ENCODE results near the gene C4orf36. TPM values are rescaled to one million over a fixed set of nuclear protein-coding genes. Genes with fewer than 3 reads are reported as not detected.

C4orf36 gene
- total and polyA plus RNA-seq, 2 donors: 0.42 to 0.82 TPM

DNA sequence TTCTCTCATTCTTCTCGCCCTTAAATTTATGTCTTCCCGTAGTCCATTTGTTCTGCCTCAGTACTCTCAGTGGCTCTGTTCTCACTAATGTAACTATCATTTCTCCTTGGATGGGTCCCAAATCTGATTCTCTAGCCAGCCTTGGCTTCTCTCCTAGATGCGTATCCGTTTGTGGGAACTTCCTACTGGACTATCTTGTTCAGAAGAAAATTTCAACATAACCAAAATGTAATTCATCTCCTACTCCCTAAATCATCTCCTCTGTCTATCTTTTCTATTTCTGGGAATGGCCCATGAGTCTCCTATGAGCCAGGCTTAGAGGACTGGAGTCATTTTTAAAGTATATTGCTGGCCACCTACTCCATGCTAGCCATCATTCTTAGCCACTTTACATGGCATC, 4.4 kb upstream of the C4orf36 start:
- WGBS: 96% methylated on average over 4 of the region's 4 CpGs

DNA sequence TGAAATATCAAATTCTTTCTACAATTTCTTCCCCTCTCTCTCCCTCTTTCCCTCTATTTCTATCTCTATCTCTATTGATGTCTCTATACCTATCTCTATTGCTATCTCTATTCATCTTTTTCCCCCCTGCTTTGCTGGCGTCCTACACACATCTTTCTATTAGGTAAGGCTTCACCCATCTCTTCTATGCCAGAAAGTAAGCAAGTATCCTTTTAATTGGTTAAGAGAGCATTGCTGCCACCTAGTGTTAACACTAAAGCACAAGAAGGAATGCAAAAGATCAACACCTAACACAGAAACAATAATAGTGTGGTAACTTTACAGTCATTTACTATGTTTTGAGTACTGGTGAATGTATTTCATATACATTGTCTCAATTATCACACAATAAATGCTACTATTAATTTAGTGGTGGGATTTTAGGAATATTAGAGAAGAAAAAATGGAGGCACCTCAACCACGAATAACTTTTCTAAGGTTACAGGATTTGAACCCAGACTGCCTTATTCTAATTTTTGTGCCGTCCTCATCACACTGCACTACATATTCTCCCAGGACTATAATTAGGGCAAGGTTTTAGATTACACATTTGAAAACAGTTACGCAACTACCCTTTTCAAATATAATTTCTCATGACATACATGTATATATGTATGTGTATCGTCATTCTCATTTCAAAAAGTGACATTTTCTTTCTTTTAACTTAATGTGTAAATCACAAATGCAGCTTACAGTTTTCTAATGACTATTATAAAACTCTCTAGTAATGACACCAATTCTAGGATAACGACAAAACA, 3.7 kb upstream of the C4orf36 start:
- no peak overlapping the region for H3K27ac ChIP-seq (ENCODE audit: low read depth in 1 of 2, low read length in 1 of 2)
- H3K4me1 ChIP-seq (ENCODE audit: control insufficient read depth in 2 of 2, insufficient read depth in 2 of 2, low read length in 2 of 2): peaks cover 5 to 8% of the 10 kb centered on the region in 2 donors
- WGBS: 85% methylated on average over 6 of the region's 6 CpGs
- H3K36me3 ChIP-seq (ENCODE audit: control insufficient read depth in 2 of 2, insufficient read depth in 2 of 2, low read length in 1 of 2): no peaks in the 10 kb centered on the region
- peaks cover 0 to 13% of the 10 kb centered on the region in 2 donors for H3K27me3 ChIP-seq (ENCODE audit: control insufficient read depth in 2 of 2, insufficient read depth in 1 of 2, low read length in 1 of 2)
- H3K4me3 ChIP-seq (ENCODE audit: low read length in 2 of 2): no peak overlapping the region
- DNase-seq (ENCODE audit: low read depth in 6 of 9, low spot score in 9 of 9): peak in 6 of 9 donors; percentile 36 to 82 (median 58)
- H3K9me3 ChIP-seq (ENCODE audit: control insufficient read depth in 2 of 2, insufficient read depth in 1 of 2, low read length in 1 of 2): no peaks in the 10 kb centered on the region

More for the DNA sequence above, 4.4 kb upstream of the C4orf36 start:
- peaks cover 0 to 12% of the 10 kb centered on the region in 2 donors for H3K27me3 ChIP-seq (ENCODE audit: control insufficient read depth in 2 of 2, insufficient read depth in 1 of 2, low read length in 1 of 2)
- H3K9me3 ChIP-seq (ENCODE audit: control insufficient read depth in 2 of 2, insufficient read depth in 1 of 2, low read length in 1 of 2): no peaks in the 10 kb centered on the region
- peaks cover 5 to 8% of the 10 kb centered on the region in 2 donors for H3K4me1 ChIP-seq (ENCODE audit: control insufficient read depth in 2 of 2, insufficient read depth in 2 of 2, low read length in 2 of 2)
- no peak for DNase-seq (ENCODE audit: low read depth in 6 of 9, low spot score in 9 of 9)
- no peaks in the 10 kb centered on the region for H3K36me3 ChIP-seq (ENCODE audit: control insufficient read depth in 2 of 2, insufficient read depth in 2 of 2, low read length in 1 of 2)
- no peak overlapping the region for H3K4me3 ChIP-seq (ENCODE audit: low read length in 2 of 2)
- no peak overlapping the region for H3K27ac ChIP-seq (ENCODE audit: low read depth in 1 of 2, low read length in 1 of 2)

DNA sequence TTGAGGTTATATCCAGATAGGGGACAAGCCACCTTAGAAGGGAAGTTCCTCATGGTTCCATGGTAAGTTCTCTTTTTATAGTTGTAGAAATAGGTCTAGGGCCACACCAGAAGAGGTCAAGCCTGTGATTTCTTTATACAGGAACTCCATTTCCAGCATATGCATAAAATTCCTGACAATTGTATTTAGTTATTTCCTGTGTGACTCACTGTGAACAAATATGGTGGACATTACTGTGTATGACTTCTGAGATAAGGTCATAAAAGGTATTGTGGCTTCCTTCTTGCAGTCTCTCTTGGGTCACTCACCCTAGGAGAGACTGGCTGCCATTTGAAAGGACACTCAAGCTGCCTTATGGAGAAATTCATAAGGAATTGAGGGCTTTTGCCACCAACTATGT, 2.2 kb upstream of the C4orf36 start:
- H3K9me3 ChIP-seq (ENCODE audit: control insufficient read depth in 2 of 2, insufficient read depth in 1 of 2, low read length in 1 of 2): no peaks in the 10 kb centered on the region
- no peak overlapping the region for H3K27ac ChIP-seq (ENCODE audit: low read depth in 1 of 2, low read length in 1 of 2)
- H3K4me3 ChIP-seq (ENCODE audit: low read length in 2 of 2): no peak overlapping the region
- H3K36me3 ChIP-seq (ENCODE audit: control insufficient read depth in 2 of 2, insufficient read depth in 2 of 2, low read length in 1 of 2): no peaks in the 10 kb centered on the region
- H3K4me1 ChIP-seq (ENCODE audit: control insufficient read depth in 2 of 2, insufficient read depth in 2 of 2, low read length in 2 of 2): peaks cover 5 to 8% of the 10 kb centered on the region in 2 donors
- H3K27me3 ChIP-seq (ENCODE audit: control insufficient read depth in 2 of 2, insufficient read depth in 1 of 2, low read length in 1 of 2): peaks cover 0 to 13% of the 10 kb centered on the region in 2 donors
- no peak for DNase-seq (ENCODE audit: low read depth in 6 of 9, low spot score in 9 of 9)

DNA sequence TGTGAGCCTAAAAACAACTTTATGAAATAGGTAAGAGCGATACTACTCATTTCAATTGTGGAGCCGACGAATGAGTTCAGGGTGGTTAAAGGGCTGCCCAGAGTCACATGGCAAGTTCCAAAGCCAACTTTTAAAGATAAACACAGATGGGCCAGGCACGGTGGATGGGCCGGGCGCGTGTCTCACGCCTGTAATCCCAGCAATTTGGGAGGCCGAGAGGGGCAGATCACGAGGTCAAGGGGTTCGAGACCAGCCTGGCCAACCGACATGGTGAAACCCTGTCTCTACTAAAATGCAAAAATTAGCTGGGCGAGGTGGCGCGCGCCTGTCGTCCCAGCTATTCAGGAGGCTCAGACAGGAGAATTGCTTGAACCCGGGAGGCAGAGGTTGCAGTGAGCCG, 914 bp upstream of the C4orf36 start:
- no peak overlapping the region for H3K4me3 ChIP-seq (ENCODE audit: low read length in 2 of 2)
- H3K4me1 ChIP-seq (ENCODE audit: control insufficient read depth in 2 of 2, insufficient read depth in 2 of 2, low read length in 2 of 2): peaks cover 5 to 8% of the 10 kb centered on the region in 2 donors
- peaks cover 0 to 13% of the 10 kb centered on the region in 2 donors for H3K27me3 ChIP-seq (ENCODE audit: control insufficient read depth in 2 of 2, insufficient read depth in 1 of 2, low read length in 1 of 2)
- 98% methylated on average over 19 of the region's 19 CpGs for WGBS
- H3K36me3 ChIP-seq (ENCODE audit: control insufficient read depth in 2 of 2, insufficient read depth in 2 of 2, low read length in 1 of 2): no peaks in the 10 kb centered on the region
- no peaks in the 10 kb centered on the region for H3K9me3 ChIP-seq (ENCODE audit: control insufficient read depth in 2 of 2, insufficient read depth in 1 of 2, low read length in 1 of 2)
- no peak for DNase-seq (ENCODE audit: low read depth in 6 of 9, low spot score in 9 of 9)
- no peak overlapping the region for H3K27ac ChIP-seq (ENCODE audit: low read depth in 1 of 2, low read length in 1 of 2)

DNA sequence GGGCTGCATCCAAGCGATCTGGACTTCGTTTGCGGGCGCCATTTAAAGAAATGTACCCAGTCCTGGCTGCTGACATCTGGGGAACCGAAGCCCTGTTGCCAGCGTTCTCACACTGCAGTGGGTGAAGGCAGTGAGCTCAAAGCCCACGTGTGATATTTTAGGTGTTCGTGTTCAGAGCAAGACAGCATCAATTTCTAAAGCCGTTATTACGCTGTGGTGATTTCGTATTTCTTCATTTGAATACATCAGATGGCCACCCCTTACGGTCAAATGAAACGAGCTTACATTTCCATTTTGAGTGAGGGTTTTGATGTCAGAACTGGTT, 376 bp upstream of the C4orf36 start:
- no peaks in the 10 kb centered on the region for H3K9me3 ChIP-seq (ENCODE audit: control insufficient read depth in 2 of 2, insufficient read depth in 1 of 2, low read length in 1 of 2)
- 12% methylated on average over 13 of the region's 13 CpGs for WGBS
- H3K4me1 ChIP-seq (ENCODE audit: control insufficient read depth in 2 of 2, insufficient read depth in 2 of 2, low read length in 2 of 2): peaks cover 5 to 8% of the 10 kb centered on the region in 2 donors
- H3K27ac ChIP-seq (ENCODE audit: low read depth in 1 of 2, low read length in 1 of 2): peak overlapping the region in 1 of 2 donors; percentile 71
- H3K27me3 ChIP-seq (ENCODE audit: control insufficient read depth in 2 of 2, insufficient read depth in 1 of 2, low read length in 1 of 2): peaks cover 0 to 13% of the 10 kb centered on the region in 2 donors
- H3K4me3 ChIP-seq (ENCODE audit: low read length in 2 of 2): peak overlapping the region; percentile 57 to 59
- DNase-seq (ENCODE audit: low read depth in 6 of 9, low spot score in 9 of 9): peak in 1 of 9 donors; percentile 13
- H3K36me3 ChIP-seq (ENCODE audit: control insufficient read depth in 2 of 2, insufficient read depth in 2 of 2, low read length in 1 of 2): no peaks in the 10 kb centered on the region

DNA sequence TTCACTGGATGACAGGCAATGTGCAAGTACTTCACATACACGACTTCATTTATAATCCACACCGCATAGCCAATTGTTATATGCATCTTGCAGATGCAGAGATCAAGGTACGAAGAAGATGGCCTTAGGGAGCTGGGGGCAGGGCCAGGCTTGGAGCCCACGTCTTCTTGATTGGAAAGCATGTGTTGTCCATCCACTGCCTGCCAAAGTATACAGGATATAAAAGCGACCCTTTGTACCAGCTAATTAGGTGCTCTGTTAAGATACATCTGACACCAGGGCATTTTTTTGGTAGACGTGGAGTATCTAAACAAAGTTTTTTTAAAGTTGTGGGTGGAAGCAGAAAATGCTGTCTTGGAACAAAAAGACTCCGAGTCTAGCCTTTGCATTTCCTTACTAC, 1.4 kb downstream of the C4orf36 start:
- H3K4me1 ChIP-seq (ENCODE audit: control insufficient read depth in 2 of 2, insufficient read depth in 2 of 2, low read length in 2 of 2): peaks cover 5 to 8% of the 10 kb centered on the region in 2 donors
- no peak overlapping the region for H3K4me3 ChIP-seq (ENCODE audit: low read length in 2 of 2)
- H3K36me3 ChIP-seq (ENCODE audit: control insufficient read depth in 2 of 2, insufficient read depth in 2 of 2, low read length in 1 of 2): no peaks in the 10 kb centered on the region
- no peak overlapping the region for H3K27ac ChIP-seq (ENCODE audit: low read depth in 1 of 2, low read length in 1 of 2)
- peaks cover 0 to 13% of the 10 kb centered on the region in 2 donors for H3K27me3 ChIP-seq (ENCODE audit: control insufficient read depth in 2 of 2, insufficient read depth in 1 of 2, low read length in 1 of 2)
- no peak for DNase-seq (ENCODE audit: low read depth in 6 of 9, low spot score in 9 of 9)
- no peaks in the 10 kb centered on the region for H3K9me3 ChIP-seq (ENCODE audit: control insufficient read depth in 2 of 2, insufficient read depth in 1 of 2, low read length in 1 of 2)
- WGBS: 95% methylated on average over 7 of the region's 7 CpGs

DNA sequence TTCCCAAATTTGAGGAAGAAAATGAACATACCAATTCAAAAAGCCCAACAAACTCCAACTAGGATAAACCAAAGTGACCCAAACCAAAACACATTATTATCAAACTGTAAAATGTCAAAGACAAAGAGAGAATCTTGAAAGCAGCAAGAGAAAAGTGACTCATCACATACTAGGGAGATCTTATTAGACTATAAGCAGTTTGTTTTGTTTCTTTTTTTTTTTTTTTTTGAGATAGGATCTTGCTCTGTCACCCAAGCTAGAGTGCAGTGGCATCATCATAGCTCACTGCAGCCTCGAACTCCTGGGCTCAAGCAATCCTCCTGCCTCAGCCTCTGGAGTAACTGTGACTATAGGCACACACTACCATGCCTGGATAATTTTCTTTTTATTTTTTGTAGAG, 12.6 kb downstream of the C4orf36 start:
- Histone ChIP-seq H3K4me1 (ENCODE audit: control insufficient read depth in 2 of 2, insufficient read depth in 2 of 2, low read length in 2 of 2) (no peaks in the 10 kb centered on the region), H3K4me3 (ENCODE audit: low read length in 2 of 2) (no peak overlapping the region), H3K36me3 (ENCODE audit: control insufficient read depth in 2 of 2, insufficient read depth in 2 of 2, low read length in 1 of 2) (no peaks in the 10 kb centered on the region), H3K9me3 (ENCODE audit: control insufficient read depth in 2 of 2, insufficient read depth in 1 of 2, low read length in 1 of 2) (peaks cover 0 to 5% of the 10 kb centered on the region in 2 donors), H3K27me3 (ENCODE audit: control insufficient read depth in 2 of 2, insufficient read depth in 1 of 2, low read length in 1 of 2) (no peaks in the 10 kb centered on the region), H3K27ac (ENCODE audit: low read depth in 1 of 2, low read length in 1 of 2) (no peak overlapping the region)
- no peak for DNase-seq (ENCODE audit: low read depth in 6 of 9, low spot score in 9 of 9)
- WGBS: 89% methylated on average over 1 of the region's 1 CpG

DNA sequence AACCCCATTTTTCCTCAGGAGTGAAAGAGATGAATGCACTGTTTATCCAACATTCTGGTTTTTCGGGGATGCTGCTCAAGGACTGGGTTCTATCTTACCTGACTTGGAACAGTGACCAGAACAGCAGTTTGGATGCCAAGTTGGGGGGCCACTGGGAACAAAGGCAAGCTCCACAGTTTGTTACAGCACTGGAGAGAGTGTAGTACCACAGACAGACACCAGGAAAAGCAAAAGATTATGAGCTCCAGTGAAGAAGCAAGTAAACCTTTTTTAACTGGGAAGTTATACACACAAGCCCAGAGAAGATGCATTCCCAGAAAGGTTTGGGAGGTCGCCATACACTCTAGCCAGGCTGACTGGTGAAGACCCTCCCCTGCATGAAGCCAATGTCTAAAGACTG, 13.6 kb downstream of the C4orf36 start:
- Histone ChIP-seq H3K36me3 (ENCODE audit: control insufficient read depth in 2 of 2, insufficient read depth in 2 of 2, low read length in 1 of 2) (no peaks in the 10 kb centered on the region), H3K27me3 (ENCODE audit: control insufficient read depth in 2 of 2, insufficient read depth in 1 of 2, low read length in 1 of 2) (no peaks in the 10 kb centered on the region), H3K27ac (ENCODE audit: low read depth in 1 of 2, low read length in 1 of 2) (no peak overlapping the region), H3K4me1 (ENCODE audit: control insufficient read depth in 2 of 2, insufficient read depth in 2 of 2, low read length in 2 of 2) (no peaks in the 10 kb centered on the region), H3K9me3 (ENCODE audit: control insufficient read depth in 2 of 2, insufficient read depth in 1 of 2, low read length in 1 of 2) (peaks cover 0 to 5% of the 10 kb centered on the region in 2 donors), H3K4me3 (ENCODE audit: low read length in 2 of 2) (no peak overlapping the region)
- DNase-seq (ENCODE audit: low read depth in 6 of 9, low spot score in 9 of 9): no peak
- WGBS: 97% methylated on average over 2 of the region's 2 CpGs

DNA sequence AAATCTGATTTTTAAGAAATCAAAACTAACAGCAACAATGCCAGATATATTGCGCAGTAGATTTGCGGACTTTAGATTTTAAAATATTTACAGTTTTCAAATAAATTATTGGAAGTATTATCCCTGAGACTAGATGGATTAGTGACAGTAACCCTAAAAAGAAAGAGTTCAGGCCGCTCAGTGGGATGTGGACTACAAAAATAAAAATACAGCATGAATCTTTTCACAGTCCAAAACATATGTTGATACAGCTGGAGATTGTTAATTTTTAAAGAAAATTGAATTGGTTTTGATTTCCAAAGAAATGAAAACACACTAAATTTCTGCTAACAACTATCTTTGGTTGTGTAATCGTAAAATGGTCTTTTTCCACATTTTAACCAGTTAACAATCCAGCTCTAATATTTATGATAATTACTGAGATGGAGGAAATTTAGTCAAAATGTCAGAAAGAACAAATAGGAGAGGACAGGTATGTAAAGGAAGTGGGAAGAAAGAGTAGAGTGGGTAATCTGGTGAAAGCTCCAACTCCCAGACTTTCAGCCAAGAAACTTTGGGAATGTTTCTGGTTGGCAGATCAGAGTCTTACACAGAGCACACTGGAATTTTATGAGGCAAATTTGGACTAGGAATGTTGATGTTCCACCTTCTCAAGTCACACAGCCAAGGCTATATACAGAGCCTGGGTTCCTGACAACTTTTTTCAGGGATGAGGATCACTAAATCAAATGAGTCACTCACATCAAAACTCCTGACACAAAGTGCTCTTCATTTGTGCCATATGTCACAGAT, 15.1 kb downstream of the C4orf36 start:
- WGBS: 97% methylated on average over 4 of the region's 4 CpGs
- DNase-seq (ENCODE audit: low read depth in 6 of 9, low spot score in 9 of 9): no peak
- Histone ChIP-seq H3K4me3 (ENCODE audit: low read length in 2 of 2) (no peak overlapping the region), H3K27ac (ENCODE audit: low read depth in 1 of 2, low read length in 1 of 2) (no peak overlapping the region), H3K4me1 (ENCODE audit: control insufficient read depth in 2 of 2, insufficient read depth in 2 of 2, low read length in 2 of 2) (no peaks in the 10 kb centered on the region), H3K9me3 (ENCODE audit: control insufficient read depth in 2 of 2, insufficient read depth in 1 of 2, low read length in 1 of 2) (peaks cover 0 to 5% of the 10 kb centered on the region in 2 donors), H3K36me3 (ENCODE audit: control insufficient read depth in 2 of 2, insufficient read depth in 2 of 2, low read length in 1 of 2) (no peaks in the 10 kb centered on the region), H3K27me3 (ENCODE audit: control insufficient read depth in 2 of 2, insufficient read depth in 1 of 2, low read length in 1 of 2) (no peaks in the 10 kb centered on the region)
